IPS-18a (cell line): ENCODE data around the gene LHX4.
A peak's percentile ranks its signal among the peaks of the same experiment; 100 is the strongest.

ENCODE experiments used
- H3K27ac ChIP-seq: one replicate; pipeline ENCODE4 v1.5.1; 2013; ENCODE audit warnings: low read length
- H3K27me3 ChIP-seq: one replicate; pipeline ENCODE4 v1.6.1; 2013; ENCODE audit warnings: mild to moderate bottlenecking, low read length; ENCODE audit not compliant: control insufficient read depth, insufficient read depth
- H3K36me3 ChIP-seq: one replicate; pipeline ENCODE4 v1.6.1; 2013; ENCODE audit warnings: low read depth, low read length; ENCODE audit not compliant: control insufficient read depth
- H3K4me1 ChIP-seq: one replicate; pipeline ENCODE4 v1.6.1; 2013; ENCODE audit warnings: low read depth, low read length; ENCODE audit not compliant: control insufficient read depth
- H3K4me3 ChIP-seq: one replicate; pipeline ENCODE4 v1.5.1; 2013; ENCODE audit warnings: low read length
- H3K9ac ChIP-seq: one replicate; pipeline ENCODE4 v1.6.1; 2013; ENCODE audit warnings: mild to moderate bottlenecking, low read length, moderate library complexity
- H3K9me3 ChIP-seq: one replicate; pipeline ENCODE4 v1.6.1; 2013; ENCODE audit warnings: low read depth, low read length; ENCODE audit not compliant: control insufficient read depth

LHX4 gene

GRCh38 chr1:180274221-180274620, 44.2 kb downstream of the LHX4 start:
- peaks cover 7% of the 10 kb centered on the region for H3K36me3 ChIP-seq

GRCh38 chr1:180275726-180276125, 45.7 kb downstream of the LHX4 start:
- Histone ChIP-seq H3K4me3 (no peak overlapping the region), H3K27ac (no peak overlapping the region), H3K36me3 (peaks cover 7% of the 10 kb centered on the region), H3K9ac (no peak overlapping the region), H3K4me1 (peaks cover 25% of the 10 kb centered on the region), H3K27me3 (no peaks in the 10 kb centered on the region), H3K9me3 (peaks cover 3% of the 10 kb centered on the region)

More at GRCh38 chr1:180274221-180274620, 44.2 kb downstream of the LHX4 start:
- Histone ChIP-seq H3K9ac (no peak overlapping the region), H3K4me3 (no peak overlapping the region), H3K27me3 (no peaks in the 10 kb centered on the region), H3K9me3 (peaks cover 3% of the 10 kb centered on the region), H3K27ac (no peak overlapping the region), H3K4me1 (peaks cover 39% of the 10 kb centered on the region)

- Histone ChIP-seq H3K27me3 (no peaks in the 10 kb centered on the region), H3K27ac (no peak overlapping the region), H3K36me3 (peaks cover 7% of the 10 kb centered on the region), H3K4me3 (peak overlapping the region; percentile 10), H3K9me3 (peaks cover 3% of the 10 kb centered on the region), H3K9ac (no peak overlapping the region), H3K4me1 (peaks cover 14% of the 10 kb centered on the region)
These were observed 47.6 kb downstream of the LHX4 start for GRCh38 chr1:180277476-180278193.

GRCh38 chr1:180278194-180278515, 48.1 kb downstream of the LHX4 start:
- no peak overlapping the region for H3K27ac ChIP-seq
- H3K4me3 ChIP-seq: no peak overlapping the region
- peaks cover 7% of the 10 kb centered on the region for H3K36me3 ChIP-seq

DNA sequence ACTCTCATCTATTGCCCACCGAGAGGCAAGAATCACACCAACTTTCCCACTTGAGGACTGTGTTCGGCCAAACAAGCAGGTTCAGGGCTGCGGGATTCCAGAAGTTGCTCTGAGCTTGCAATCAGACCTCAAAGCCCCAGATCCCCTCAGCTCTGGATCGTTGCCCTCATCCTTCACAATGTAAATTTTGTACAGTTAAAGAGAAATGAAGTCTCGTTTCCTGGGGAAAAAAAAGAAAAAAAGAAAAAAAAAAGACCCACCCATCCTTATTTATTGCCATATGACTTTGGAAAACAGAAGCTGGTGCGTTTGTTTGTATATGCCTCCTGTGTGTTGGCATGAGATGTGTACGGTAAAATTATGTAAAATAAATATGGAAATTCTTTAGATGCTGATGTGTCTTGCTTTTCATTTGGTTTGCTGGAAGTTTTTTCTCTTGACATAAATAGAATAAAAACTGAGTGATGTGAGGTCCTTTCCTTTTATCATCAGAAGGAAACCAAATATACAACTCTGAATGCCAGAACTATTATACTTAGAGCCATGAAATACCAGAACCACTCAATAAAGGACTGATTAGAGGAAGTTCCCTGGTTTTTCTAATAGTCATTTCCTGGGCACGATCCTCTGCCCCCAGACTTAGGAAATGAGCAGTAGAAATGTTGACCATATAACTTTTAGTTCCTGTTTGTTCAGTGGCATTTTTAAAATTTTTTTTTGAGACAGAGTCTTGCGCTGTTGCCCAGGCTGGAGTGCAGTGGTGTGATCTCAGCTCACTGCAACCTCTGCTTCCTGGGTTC, 48.7 kb downstream of the LHX4 start:
- Histone ChIP-seq H3K4me3 (no peak overlapping the region), H3K27ac (no peak overlapping the region), H3K9me3 (peaks cover 3% of the 10 kb centered on the region), H3K9ac (no peak overlapping the region), H3K4me1 (peaks cover 14% of the 10 kb centered on the region), H3K36me3 (peaks cover 4% of the 10 kb centered on the region), H3K27me3 (no peaks in the 10 kb centered on the region)

More at GRCh38 chr1:180278194-180278515, 48.1 kb downstream of the LHX4 start:
- peaks cover 3% of the 10 kb centered on the region for H3K9me3 ChIP-seq
- H3K9ac ChIP-seq: no peak overlapping the region
- peaks cover 14% of the 10 kb centered on the region for H3K4me1 ChIP-seq
- H3K27me3 ChIP-seq: no peaks in the 10 kb centered on the region

- no peaks in the 10 kb centered on the region for H3K27me3 ChIP-seq
- peaks cover 3% of the 10 kb centered on the region for H3K9me3 ChIP-seq
- H3K27ac ChIP-seq: no peak overlapping the region
- no peak overlapping the region for H3K9ac ChIP-seq
- peaks cover 2% of the 10 kb centered on the region for H3K36me3 ChIP-seq
- H3K4me3 ChIP-seq: no peak overlapping the region
- peaks cover 14% of the 10 kb centered on the region for H3K4me1 ChIP-seq
These were observed 49.6 kb downstream of the LHX4 start for GRCh38 chr1:180279651-180280050.

DNA sequence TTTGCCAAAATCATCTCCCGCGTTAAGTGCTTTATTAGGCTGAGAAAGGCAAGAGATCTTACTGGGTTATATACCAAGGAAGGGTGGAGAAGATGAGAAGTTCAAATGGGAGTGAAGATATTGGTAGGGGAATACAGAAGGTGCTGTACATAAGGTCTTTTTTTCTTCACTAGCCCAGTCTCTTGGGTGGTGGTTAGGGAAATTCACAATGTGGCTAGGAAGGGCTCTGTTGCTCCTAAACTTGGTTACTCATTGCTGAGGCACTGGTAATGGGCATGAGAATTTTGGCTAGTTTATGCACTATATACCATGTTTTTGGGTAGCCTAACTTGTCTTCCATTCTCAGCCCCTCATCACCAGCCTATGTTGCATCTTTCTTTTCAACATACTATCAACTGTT, 50.6 kb downstream of the LHX4 start:
- H3K27me3 ChIP-seq: no peaks in the 10 kb centered on the region
- H3K9me3 ChIP-seq: peaks cover 3% of the 10 kb centered on the region
- H3K9ac ChIP-seq: no peak overlapping the region
- no peaks in the 10 kb centered on the region for H3K36me3 ChIP-seq
- no peak overlapping the region for H3K27ac ChIP-seq
- no peak overlapping the region for H3K4me3 ChIP-seq
- peaks cover 14% of the 10 kb centered on the region for H3K4me1 ChIP-seq

DNA sequence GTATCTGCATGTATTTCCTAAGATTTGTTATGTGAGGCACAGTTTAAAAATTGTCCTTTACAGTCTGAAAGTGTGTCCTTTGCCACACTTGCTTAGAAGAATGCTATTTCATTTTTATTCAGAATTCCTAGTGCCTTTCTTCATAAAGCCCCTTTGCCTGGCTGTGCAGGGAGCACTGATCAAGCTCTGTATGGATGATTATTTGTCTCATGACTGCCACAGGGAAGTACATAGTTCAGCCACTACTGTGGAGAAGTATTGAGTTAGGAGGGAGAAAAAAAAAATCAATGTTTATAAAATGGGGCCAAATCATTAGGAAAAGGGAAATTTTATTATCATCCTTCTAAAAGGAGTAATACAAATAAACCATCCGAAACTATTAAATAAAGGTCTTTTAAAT, 51.4 kb downstream of the LHX4 start:
- Histone ChIP-seq H3K4me1 (peaks cover 14% of the 10 kb centered on the region), H3K27ac (no peak overlapping the region), H3K36me3 (no peaks in the 10 kb centered on the region), H3K27me3 (no peaks in the 10 kb centered on the region), H3K9ac (no peak overlapping the region), H3K9me3 (no peaks in the 10 kb centered on the region), H3K4me3 (no peak overlapping the region)

- Histone ChIP-seq H3K4me1 (peaks cover 10% of the 10 kb centered on the region), H3K36me3 (no peaks in the 10 kb centered on the region), H3K4me3 (no peak overlapping the region), H3K9ac (no peak overlapping the region), H3K9me3 (no peaks in the 10 kb centered on the region), H3K27ac (no peak overlapping the region), H3K27me3 (no peaks in the 10 kb centered on the region)
These were observed 52.5 kb downstream of the LHX4 start for GRCh38 chr1:180282401-180283044.

DNA sequence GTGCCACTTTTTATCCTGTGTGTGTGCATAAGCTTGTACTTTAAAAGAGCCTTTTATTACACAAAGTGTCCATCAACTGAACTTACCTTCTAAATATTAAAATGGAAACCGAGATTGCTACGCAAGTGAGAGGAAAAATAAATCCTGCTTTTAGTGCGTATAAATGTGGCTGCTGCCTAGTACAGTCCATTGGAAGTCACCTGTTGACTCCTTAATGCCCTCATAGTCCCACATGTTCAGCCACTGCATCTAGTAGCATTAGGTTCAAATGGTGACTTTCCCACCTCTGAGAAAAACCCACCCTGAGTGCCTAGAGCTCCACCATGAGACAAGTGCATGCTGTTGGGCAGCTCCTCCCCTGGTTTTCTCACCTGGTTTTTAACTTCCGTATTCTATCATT, 53.0 kb downstream of the LHX4 start:
- Histone ChIP-seq H3K9me3 (no peaks in the 10 kb centered on the region), H3K9ac (no peak overlapping the region), H3K4me3 (no peak overlapping the region), H3K36me3 (peaks cover 3% of the 10 kb centered on the region), H3K4me1 (peaks cover 4% of the 10 kb centered on the region), H3K27ac (no peak overlapping the region), H3K27me3 (no peaks in the 10 kb centered on the region)

- Histone ChIP-seq H3K4me1 (no peaks in the 10 kb centered on the region), H3K9me3 (no peaks in the 10 kb centered on the region), H3K27me3 (no peaks in the 10 kb centered on the region), H3K27ac (no peak overlapping the region), H3K4me3 (no peak overlapping the region), H3K36me3 (peaks cover 3% of the 10 kb centered on the region), H3K9ac (no peak overlapping the region)
These were observed 56.4 kb downstream of the LHX4 start for GRCh38 chr1:180286417-180286816.
